ENCODE results near the gene DAO.

DNA sequence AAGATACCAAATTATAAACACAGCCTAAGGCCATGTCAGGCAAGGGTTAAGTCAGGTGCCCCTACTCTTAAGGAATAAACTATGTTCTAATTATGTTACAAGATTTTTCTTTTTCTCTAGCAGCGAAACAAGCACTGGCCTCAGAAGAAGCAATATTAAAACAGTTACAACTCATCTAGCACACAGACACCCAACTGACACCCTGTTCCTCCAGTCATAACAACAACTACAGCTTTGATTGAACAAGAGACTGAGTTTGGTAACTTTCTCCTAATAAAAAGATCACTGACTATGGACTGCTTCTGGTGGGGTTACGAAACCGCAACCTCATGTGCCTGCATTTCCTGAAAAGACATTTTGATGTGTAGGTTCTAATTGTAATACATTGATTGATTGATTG lies 3.3 kb upstream of the DAO start:
- TF ChIP-seq, protein P1, sequence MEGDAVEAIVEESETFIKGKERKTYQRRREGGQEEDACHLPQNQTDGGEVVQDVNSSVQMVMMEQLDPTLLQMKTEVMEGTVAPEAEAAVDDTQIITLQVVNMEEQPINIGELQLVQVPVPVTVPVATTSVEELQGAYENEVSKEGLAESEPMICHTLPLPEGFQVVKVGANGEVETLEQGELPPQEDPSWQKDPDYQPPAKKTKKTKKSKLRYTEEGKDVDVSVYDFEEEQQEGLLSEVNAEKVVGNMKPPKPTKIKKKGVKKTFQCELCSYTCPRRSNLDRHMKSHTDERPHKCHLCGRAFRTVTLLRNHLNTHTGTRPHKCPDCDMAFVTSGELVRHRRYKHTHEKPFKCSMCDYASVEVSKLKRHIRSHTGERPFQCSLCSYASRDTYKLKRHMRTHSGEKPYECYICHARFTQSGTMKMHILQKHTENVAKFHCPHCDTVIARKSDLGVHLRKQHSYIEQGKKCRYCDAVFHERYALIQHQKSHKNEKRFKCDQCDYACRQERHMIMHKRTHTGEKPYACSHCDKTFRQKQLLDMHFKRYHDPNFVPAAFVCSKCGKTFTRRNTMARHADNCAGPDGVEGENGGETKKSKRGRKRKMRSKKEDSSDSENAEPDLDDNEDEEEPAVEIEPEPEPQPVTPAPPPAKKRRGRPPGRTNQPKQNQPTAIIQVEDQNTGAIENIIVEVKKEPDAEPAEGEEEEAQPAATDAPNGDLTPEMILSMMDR (conservative IDR thresholded peaks at IDR 0.05) = no peak
- TF ChIP-seq ZFX (IDR thresholded peaks at IDR 0.05) = no peak
